ENCODE results near the gene CBFA2T3.
"Not testable (repeated sequence)": the region's sequence is repeated elsewhere in the genome, so short reads cannot be mapped to it uniquely, and the experiment has no call there.

CBFA2T3 gene

DNA sequence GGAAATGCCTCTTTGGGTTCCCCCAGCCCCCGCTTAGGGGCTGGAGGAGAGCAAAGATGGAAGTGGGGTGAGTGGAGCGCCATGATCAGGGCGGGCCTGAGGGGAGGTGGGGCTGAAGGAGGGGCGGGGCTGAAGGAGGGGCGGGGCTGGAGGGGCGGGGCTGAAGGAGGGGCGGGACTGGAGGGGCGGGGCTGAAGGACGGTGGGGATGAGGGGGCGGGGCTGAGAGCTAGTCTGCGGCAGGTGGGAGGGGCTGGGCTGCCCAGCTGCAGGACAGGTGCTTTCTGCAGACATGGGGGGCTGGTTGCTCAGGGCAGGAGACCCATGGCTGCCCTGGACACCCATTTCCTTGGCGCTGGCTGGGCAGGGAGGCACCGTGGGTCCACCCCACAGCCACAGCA is 71.4 kb downstream of the CBFA2T3 start:
- DNase-seq = no peak

DNA sequence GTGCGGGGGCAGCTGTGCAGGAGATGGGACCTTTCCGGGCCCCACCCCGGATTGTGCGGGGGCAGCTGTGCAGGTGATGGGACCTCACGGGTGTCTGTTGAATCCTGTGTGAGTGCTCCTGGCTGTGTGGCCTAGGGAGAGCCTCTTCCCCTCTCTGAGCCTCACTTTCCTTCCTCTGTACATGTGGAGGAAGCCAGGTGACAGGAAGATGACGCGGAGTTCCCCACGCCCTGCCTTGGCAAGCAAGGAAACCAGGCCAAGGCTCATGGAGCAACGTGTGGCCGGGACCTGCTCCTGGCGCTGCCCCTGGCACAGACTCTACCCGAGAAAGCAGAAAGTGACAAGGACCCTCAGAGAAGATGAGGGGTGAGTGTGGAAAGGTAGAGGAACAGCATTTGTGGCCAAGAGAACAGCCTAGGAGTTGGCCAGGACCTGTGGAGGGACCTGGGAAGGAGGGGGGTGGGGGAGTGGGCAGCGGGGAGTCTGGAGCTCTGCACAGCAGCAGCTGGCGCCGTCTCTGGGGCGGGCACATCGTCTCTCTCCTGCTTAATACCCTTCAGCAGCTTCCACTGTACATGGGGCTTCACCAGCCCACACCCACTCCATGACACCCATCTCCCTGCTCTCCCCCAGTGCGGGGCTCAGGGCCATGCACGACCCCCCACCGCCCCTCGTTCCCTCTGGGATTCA is 72.2 kb downstream of the CBFA2T3 start:
- DNase-seq = no peak

DNA sequence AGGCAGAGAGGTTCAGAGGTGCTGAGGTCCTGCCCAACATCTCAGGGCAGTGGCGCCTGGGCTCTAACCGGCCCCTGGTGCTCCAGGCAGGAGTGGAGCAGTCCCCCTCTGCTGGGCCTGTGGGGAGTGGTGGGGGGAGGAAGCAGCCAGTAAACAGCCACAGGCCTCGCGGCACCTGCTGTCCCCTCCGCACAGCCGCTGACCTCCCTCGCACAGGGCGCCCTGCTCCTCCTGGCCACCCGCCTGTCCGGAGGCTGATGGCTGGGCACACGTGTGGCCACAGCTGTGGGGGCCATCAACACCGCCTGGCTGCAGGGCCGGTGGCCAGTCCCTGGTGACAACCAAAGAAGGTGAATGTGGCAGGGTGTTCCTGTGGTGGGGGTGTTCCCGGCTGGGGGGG is 73.7 kb downstream of the CBFA2T3 start:
- DNase-seq = no peak

DNA sequence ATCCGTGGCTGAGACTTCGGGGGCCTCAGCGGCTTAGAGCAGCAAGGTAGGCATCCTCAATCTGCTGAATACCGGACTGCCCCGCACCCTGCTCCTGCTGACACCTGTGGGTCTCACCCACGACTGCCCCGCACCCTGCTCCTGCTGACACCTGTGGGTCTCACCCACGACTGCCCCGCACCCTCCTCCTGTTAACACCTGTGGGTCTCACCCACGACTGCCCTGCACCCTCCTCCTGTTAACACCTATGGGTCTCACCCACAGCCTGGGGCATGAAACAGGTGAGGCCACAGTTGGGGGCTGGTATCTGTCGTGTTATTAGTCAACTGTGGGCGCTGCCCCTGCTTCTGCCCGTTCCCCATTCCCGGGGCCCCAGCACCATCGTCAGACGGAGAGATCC is 74.3 kb downstream of the CBFA2T3 start:
- no peak for DNase-seq

DNA sequence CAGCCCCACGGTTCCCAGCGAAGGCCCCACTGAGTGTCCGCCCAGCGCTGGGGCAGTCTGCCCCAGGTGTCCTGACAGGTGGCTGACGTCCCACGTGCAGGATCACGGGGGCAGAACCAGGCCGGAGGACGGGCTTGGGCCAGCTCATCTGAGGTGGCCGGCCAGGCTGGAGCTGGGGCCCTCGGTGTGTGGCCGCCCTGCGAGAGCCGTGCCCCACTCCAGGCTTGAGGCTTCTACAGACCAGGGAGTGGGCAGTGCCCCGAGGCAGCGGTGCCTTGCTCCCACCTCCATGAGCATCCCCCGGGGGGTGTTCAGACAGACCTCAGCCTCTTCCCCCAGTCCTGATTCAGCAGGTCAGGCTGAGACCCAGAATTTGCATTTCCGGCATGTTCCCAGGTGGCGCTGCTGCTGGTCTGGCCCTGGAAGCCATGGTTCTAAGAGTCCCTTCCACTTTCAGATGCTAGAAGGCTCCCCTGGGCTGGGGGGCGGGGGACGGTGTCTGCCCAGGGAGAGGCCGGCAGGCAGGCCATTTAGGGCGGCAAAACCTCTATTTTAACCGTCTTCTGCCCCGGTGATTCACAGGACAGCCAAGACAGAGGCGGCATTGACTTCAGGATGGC is 75.2 kb downstream of the CBFA2T3 start:
- DNase-seq = no peak

DNA sequence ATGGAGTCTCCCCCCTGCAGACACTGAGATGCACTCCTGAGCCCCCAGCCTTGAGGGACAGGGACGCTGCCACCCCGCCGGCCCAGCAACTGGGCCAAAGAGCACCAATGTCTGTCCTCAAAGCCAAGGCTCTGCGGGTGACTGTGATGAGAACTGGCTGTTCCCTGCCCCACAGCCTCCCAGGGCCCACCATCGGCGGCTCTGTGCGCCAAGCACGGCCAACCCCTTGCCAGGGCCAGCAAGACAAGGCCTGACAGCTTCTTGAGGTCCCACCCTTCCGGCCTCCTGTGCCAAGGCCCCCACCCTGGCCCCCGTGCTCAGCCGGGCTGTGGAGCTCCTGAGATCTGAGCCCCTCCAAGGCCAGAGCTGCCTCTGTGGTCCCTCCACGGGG is 76.3 kb downstream of the CBFA2T3 start:
- DNase-seq = no peak

DNA sequence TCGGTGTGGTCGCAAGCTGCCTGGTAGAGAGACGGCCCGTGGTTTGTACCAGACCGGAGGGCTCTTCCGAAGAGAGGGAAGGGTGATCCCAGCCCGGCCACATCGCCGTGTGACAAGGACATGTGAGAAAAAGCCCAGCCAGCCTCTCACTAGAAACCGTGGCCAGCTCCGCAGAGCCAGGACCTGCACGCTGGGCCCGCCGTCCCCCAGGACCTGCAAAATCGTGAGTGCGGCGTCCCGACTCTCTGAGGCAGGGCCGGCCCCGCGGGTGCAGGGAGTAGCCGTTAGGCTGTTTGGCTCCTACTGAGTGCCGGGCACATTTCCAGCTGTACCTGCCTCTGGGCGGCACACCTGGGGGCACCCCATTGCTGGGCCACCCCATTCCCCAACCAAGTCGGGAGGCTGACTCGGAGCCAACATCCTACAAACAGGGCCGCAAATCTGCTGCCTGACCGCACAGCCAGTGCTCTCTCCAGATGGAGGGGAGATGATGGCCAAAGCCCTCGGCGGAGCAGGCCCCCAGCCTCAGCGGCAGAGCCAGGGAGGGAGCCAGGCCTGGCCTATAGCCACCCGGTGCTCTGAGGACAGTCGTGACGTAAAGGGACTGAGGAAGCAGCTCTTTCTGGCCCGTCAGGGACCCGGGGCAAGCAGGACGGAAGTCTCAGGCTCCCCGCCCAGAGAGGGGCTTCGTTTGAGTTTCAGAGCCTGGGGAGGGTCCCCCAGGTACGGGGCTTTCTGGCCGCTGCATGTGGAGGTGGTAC is 76.9 kb downstream of the CBFA2T3 start:
- DNase-seq = no peak

DNA sequence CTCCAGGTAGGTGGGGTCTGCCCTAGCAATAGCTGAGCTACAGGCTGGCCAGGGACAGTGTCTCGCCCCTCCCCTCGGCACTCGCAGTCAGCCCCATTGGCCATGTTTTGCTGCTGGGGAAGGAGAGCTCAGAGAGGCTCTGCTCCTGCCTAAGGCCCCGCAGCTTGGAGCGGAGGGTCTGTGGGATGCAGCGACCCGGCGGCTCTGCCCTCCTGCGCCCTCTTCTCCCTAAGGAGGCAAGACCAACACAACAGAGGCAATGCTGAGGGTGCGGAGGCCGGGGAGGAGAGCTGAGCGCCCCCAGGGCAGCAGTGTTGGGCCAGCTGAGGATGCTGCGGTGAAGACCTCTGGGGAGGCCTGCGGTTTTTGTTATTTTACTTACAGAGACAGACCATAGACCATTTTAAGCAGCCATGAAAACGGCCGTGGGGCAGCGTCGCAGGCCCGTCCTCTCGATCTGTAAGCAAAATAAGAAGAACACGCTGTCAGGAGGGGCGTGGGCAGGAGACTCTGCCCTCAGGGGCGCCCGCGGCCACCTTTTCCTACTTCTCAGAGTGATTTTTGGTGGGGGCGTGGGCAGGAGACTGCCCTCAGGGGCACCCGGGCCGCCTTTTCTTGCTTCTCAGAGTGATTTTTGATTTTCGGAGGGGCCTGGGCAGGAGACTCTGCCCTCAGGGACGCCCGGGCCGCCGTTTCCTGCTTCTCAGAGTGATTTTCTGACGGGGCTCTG is 79.1 kb downstream of the CBFA2T3 start:
- no peak for DNase-seq

DNA sequence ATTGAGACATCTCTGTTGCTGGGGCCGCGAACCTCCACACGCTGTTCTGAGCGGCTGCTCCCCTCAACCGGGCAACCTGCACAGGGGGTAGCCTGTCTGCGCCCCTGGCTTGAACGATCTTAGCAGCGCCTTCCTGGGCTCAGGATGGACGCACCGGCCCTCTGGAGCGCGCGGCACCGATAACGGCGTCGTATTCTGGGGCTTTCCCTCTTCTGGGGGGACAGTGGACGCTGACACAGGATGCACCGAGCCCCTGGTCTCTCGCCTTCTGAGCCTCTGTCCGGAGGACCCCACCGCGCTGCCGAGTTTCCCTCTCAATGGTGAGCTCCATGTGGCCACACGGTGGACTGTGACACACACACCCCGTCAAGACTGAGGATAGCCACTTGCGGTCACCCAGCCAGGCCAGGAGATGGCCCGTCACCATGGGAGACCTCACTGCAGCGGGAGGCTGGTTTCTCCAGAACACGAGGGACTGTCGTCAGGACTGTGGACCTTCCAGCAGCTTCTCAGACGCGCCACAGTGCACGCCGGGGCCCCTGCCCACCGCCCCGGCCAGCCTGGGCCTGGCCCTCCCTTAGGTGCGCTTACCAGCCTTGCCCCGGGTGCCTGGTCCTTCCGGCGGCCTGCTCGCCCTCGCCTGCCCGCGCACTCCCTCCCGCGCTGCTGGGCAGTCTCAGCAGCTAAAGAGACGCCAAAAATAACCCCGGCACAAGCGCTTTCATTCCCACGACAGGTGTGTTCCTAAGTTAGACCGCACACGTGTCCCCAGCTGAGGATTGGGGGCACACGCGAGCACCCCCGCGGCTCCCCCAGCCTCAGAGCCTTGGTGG is 80.6 kb downstream of the CBFA2T3 start:
- no peak for DNase-seq

DNA sequence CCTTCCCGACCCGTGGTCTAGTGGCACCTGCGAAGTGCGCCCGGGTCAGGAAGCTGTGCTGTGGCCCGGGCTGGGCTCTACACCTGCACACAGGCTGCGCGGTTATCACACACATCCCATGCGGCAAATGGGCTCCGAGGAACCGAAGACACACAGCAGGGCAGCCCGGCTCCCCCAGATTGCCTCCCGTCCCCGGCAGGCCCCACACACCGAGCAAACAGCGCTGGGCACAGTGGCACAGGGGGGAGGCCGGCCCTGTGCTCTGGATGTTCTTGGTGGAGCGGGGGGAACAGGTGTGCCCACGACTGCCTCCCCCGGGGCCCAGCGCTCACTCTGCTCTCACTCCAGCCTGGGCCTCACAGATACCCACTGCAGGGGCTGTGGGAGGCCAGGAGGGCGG is 81.7 kb downstream of the CBFA2T3 start:
- no peak for DNase-seq

DNA sequence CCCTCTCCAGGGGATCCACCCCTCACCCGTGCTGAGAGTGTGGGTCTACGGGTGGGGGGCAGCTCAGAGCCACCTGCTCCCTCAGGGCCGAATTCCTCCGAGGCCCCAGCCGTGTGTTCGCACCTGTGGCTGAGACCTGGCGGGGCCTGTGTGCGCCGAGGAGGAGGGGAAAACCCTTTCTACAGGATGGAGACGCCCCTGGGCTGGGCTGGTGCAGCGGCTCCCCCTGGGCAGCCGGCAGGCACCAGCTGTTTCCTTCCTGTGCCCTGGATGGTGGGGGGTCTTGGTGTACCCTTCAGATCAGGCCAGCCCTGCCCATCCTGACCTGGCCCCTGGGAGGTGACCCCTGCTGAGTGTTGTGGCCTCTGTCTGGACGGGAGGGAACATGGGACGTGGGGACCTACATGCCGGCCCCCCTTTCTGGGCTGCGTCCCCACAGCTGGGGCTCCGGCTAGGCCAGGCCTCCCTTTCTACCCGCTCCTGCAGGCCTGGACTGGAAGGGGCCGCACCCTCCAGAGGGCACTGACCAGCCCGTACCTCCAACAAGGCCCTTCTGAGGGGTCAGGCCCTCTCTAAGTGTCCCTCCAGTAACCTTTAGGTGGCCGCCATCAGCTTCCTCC is 82.2 kb downstream of the CBFA2T3 start:
- DNase-seq = no peak

DNA sequence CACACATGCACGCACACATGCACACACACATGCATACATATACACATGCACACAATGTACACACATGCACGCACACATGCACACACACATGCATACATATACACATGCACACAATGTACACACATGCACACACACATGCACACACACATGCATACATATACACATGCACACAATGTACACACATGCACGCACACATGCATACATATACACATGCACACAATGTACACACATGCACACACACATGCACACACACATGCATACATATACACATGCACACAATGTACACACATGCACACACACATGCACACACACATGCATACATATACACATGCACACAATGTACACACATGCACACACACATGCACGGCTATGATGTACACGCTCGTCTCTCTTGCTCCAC is 82.7 kb downstream of the CBFA2T3 start:
- DNase-seq = not testable (repeated sequence)

DNA sequence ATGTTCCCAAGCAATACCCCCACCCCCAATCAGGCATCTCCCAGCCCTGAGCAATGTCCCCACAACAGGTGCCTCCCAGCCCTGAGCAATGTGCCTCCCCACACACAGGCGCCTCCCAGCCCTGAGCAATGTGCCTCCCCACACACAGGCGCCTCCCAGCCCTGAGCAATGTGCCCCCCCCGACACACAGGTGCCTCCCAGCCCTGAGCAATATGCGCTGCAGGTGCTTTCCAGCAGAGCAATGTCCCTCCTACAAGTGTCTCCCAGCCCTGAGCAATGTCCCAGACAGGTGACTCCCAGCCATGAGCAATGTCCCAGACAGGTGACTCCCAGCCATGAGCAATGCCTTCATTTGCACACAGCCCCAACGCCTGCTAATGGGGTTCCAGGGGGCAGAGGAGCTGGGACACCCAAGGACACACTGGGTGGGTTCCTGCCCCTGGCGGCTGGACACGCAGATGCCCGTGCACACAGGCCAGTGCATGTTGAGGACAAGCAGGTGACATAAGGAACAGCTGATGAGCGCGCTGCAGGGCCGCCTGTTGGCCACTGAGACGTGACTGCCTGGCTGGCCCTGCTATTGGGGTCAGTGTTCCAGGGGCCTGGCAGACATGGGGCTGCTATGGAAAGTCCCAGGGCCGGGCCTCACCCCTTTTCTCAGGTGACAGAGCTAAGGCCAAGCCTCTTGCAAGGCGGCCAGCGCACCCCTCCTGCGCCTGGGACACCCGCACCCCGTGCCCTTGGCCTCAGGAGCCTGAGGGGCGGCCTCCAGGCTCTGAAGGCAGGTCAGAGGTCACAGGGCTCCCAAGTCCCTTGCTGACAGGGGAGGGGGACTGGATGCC is 83.7 kb downstream of the CBFA2T3 start:
- no peak for DNase-seq

DNA sequence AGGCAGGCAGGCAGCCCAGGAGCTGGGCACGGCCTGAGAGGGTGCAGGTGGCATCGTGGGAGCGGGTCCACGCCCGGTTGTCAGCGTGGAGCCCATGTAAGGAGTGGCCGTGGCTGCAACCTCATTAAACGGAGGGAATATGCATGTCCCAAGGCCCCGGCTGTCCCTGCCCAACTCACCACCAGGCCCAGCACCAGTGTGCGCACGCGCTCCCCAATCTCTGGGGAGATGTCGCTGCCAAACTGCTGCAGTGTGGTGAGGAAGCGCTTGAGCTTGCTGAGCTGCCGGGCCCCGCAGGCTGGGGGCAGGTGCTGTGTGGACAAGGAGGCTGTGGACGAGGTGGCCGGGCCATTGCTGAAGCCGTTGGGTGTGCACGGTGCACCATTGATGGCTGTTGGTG is 84.9 kb downstream of the CBFA2T3 start:
- DNase-seq = no peak

DNA sequence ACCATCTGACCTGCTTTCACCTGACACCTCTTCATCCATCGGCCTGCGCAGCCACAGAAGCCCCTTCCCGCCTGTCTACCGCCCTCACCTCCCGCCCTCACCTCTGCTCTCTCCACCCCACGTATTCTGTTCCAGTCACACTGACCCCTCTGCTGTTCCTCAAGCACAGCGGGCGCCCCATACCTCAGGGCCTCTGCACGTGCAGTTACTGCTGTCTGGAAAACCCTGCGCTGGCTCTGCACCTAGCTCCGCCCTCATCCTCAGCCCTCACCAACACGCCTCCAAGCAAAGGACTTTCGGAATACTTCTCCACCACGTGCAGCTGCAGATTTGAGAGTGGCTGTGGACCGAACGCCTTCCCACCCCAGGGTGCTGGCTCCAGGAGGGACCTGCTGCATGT is 85.9 kb downstream of the CBFA2T3 start:
- no peak for DNase-seq

DNA sequence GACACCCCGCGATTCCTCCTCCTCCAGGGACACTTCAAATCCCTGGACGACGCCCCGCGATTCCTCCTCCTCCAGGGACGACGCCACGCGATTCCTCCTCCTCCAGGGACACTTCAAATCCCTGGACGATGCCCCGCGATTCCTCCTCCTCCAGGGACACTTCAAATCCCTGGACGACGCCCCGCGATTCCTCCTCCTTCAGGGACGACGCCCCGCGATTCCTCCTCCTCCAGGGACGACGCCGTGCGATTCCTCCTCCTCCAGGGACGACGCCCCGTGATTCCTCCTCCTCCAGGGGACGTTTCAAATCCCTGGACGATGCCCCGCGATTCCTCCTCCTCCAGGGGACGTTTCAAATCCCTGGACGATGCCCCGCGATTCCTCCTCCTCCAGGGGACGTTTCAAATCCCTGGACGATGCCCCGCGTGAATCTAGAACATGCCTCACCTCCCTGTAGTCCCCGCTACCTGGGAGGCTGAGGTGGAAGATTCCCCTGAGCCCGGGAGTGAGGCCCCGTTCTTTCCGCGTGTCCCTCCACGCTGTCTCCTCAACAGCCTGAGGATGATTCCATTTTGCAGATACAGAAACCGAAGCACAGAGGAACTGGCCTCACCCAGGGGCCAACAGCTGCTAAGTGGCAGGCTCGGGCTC is 87.2 kb downstream of the CBFA2T3 start:
- not testable (repeated sequence) for DNase-seq

DNA sequence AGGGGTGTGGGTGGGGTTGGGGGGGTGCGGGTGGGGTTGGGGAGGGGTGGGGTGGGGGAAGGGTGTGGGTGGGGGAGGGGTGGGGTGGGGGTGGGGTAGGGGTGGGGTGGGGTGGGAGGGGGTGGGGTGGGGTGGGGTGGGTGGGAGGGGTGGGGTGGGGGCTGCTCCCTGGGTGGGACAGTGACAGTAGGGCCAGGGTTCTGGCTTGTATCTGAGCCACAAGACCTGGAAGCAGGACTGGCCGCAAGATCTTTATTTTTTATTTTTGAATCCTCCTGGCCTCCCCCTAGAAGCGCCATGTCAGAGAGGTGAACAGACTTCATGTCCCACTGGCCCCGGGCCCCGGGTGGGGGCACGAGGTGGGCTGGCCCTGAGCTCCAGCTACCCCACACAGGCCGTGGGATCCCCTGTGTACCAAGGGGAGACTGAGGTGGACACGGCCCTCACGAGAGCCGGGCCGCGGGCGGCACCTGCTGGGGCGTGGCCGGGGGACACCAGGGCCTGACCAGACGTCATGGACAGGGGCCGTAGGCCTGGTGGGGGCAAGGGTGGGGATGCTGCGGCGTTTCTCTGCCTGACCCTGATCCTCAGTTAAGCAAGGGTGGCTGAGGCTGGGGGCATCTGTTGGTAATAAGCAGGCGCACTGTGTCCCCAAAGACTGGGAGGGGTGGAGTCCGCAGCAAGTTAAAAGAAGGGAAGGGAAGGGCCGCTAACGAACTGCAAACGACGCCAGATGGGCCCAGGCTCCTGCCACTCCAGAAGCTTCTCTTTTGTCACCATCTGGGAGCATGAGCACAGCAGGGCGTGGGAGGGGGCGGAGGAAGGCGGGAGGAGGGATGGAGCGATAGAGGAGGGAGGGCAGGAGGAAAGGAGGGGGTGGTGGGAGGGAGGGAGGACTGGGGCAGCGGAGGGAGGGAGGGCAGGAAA is 88.3 kb downstream of the CBFA2T3 start:
- no peak for DNase-seq

DNA sequence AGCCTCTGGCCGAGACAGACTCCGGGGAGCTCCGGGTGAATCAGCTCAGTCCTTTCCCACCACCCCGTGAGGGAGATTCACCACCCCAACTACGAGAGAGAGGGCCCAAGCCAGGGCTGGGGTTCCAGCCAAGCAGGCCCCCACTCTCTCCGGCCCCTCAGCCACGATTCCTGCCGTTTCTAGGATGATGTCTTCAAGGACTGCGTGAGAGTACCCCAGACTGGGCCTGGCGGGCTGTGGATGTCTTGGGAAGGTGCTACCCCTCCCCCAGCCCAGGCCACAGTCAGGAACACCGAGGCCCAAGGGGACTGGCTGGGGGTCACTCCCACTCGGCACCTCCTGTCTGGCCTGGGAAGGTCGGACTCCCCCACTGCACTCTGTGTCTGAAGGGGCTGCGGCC is 89.0 kb downstream of the CBFA2T3 start:
- DNase-seq = no peak

DNA sequence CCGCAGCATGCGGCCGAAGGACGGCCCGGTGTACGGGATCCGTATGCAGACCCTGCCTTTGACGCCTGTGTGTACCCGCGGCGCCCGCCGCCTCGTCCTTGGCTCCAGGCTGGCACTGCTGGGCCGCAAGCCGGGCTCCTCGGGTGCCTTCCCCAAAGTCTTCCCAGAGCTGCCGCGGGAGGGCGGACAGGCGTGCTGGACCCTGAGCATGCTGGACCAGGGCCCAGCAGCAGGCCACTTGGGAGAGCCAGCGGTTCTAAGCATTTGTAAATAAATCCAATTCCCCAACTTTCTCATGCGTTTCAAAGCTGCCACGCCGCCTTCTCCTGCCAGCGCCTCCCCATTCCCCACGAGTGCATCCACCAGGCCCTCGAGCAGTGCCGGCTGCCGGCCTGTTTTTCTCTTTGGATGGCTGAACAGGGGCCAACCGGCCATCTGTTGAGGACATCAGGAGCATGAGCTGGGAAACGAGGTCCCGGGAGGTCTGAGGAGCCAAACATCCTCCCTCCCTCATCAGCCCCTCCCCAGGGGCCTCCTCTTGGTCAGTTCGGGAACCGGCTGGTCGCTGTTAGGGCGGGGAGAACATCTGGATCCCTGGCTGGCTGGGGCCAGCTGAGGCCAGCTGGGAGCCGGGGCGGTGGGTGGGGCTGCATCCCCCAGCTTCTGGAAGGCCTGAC is 90.0 kb downstream of the CBFA2T3 start:
- peak; percentile 7 for DNase-seq

All from fibroblast of skin of abdomen (primary cell).